ENCODE results near the gene PLCD1.

DNA sequence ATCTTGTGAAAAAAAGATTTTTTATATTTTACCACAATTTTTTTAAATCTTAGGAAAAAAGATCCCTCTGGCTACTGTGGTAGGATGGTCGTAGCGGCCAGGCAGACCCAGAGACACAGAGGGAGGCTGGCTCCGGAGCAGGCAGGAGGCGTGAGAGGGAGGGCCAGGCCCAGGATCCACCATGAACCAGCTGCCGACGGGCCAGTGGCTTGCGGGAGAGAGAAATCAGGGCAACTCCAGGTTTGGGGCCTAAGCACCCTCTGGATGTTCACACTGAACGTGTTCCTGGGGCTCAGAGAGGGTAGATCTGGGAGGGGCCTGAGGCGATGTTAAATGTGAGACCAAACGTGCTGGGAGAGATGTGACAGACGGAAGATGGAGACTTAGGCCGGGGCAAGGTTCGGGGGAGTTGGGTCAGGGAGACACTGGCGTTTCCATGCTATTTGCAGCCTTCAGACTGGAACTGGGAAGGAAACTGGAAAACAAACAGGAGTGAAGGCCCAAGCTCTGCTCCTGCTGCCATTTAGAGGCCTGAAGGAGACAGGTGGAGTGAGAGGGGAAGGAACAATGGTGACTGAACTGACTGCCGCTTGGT, 40.4 kb downstream of the PLCD1 start:
- TF ChIP-seq, protein P1, sequence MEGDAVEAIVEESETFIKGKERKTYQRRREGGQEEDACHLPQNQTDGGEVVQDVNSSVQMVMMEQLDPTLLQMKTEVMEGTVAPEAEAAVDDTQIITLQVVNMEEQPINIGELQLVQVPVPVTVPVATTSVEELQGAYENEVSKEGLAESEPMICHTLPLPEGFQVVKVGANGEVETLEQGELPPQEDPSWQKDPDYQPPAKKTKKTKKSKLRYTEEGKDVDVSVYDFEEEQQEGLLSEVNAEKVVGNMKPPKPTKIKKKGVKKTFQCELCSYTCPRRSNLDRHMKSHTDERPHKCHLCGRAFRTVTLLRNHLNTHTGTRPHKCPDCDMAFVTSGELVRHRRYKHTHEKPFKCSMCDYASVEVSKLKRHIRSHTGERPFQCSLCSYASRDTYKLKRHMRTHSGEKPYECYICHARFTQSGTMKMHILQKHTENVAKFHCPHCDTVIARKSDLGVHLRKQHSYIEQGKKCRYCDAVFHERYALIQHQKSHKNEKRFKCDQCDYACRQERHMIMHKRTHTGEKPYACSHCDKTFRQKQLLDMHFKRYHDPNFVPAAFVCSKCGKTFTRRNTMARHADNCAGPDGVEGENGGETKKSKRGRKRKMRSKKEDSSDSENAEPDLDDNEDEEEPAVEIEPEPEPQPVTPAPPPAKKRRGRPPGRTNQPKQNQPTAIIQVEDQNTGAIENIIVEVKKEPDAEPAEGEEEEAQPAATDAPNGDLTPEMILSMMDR (IDR thresholded peaks at IDR 0.05; ENCODE audit: low read length): no peak
- no peak for TF ChIP-seq EZH2phosphoT487 (IDR thresholded peaks at IDR 0.05; ENCODE audit: low read length)
- TF ChIP-seq EZH2 (optimal IDR thresholded peaks at IDR 0.05; ENCODE audit: low read depth, low read length): no peak

All from MM.1S (cell line).